ENCODE results near the gene ICOS. TPM values are rescaled to one million over a fixed set of nuclear protein-coding genes. Genes with fewer than 3 reads are reported as not detected.

The ICOS gene
- total RNA-seq, 1 donor from 2014 or later: not detected

- Mint-ChIP-seq H3K4me1 (no peaks in the 10 kb centered on the region), H3K27me3 (ENCODE audit: insufficient read depth, low read depth) (no peaks in the 10 kb centered on the region), H3K36me3 (no peaks in the 10 kb centered on the region), H3K4me3 (no peak overlapping the region), H3K9me3 (peaks cover under 1% of the 10 kb centered on the region), H3K27ac (no peak overlapping the region)
- no peaks in the 10 kb centered on the region for H4K20me1 ChIP-seq (ENCODE audit: low read depth)
- DNase-seq (ENCODE audit: low spot score): no peak
- no peak overlapping the region for H2AFZ ChIP-seq (replicated peaks)
- H3K9me3 ChIP-seq (ENCODE audit: low read depth): no peaks in the 10 kb centered on the region
- no peak overlapping the region for H3K9ac ChIP-seq
- H3K27ac ChIP-seq: no peak overlapping the region
- H3K79me2 ChIP-seq (ENCODE audit: low read depth): no peaks in the 10 kb centered on the region
- H3F3A ChIP-seq (ENCODE audit: low read depth): no peaks in the 10 kb centered on the region
- H3K36me3 ChIP-seq: no peaks in the 10 kb centered on the region
- no peaks in the 10 kb centered on the region for H3K4me1 ChIP-seq
- H3K4me3 ChIP-seq: no peak overlapping the region
- TF ChIP-seq CTCF (IDR thresholded peaks at IDR 0.05) (no peak), EZH2phosphoT487 (IDR thresholded peaks at IDR 0.05) (no peak), EZH2 (IDR thresholded peaks at IDR 0.05) (no peak)
- H3K27me3 ChIP-seq: no peaks in the 10 kb centered on the region
- H3K4me2 ChIP-seq: no peak overlapping the region
Measured at GRCh38 chr2:203949228-203949627, 12.7 kb downstream of the ICOS start.

- Histone ChIP-seq H3K27ac (no peak overlapping the region), H3K9me3 (ENCODE audit: low read depth) (no peaks in the 10 kb centered on the region), H3K79me2 (ENCODE audit: low read depth) (no peaks in the 10 kb centered on the region), H3K4me1 (no peaks in the 10 kb centered on the region), H3K27me3 (no peaks in the 10 kb centered on the region), H2AFZ (replicated peaks) (no peak overlapping the region), H3K36me3 (no peaks in the 10 kb centered on the region), H3K4me3 (no peak overlapping the region), H3F3A (ENCODE audit: low read depth) (no peaks in the 10 kb centered on the region), H3K4me2 (no peak overlapping the region), H4K20me1 (ENCODE audit: low read depth) (no peaks in the 10 kb centered on the region), H3K9ac (no peak overlapping the region)
- no peaks in the 10 kb centered on the region for H3K4me1 Mint-ChIP-seq
- no peaks in the 10 kb centered on the region for H3K36me3 Mint-ChIP-seq
- no peak for DNase-seq (ENCODE audit: low spot score)
- TF ChIP-seq CTCF (IDR thresholded peaks at IDR 0.05) (no peak), EZH2phosphoT487 (IDR thresholded peaks at IDR 0.05) (no peak), EZH2 (IDR thresholded peaks at IDR 0.05) (no peak)
- no peak overlapping the region for H3K4me3 Mint-ChIP-seq
- no peak overlapping the region for H3K27ac Mint-ChIP-seq
- H3K9me3 Mint-ChIP-seq: no peaks in the 10 kb centered on the region
- H3K27me3 Mint-ChIP-seq (ENCODE audit: insufficient read depth, low read depth): no peaks in the 10 kb centered on the region
Measured at GRCh38 chr2:203951366-203951902, 14.9 kb downstream of the ICOS start.

- no peak for DNase-seq (ENCODE audit: low spot score)
- no peak overlapping the region for H3K27ac ChIP-seq
- H3K27me3 ChIP-seq: no peaks in the 10 kb centered on the region
- Mint-ChIP-seq H3K27ac (no peak overlapping the region), H3K27me3 (ENCODE audit: insufficient read depth, low read depth) (no peaks in the 10 kb centered on the region), H3K36me3 (no peaks in the 10 kb centered on the region), H3K9me3 (no peaks in the 10 kb centered on the region), H3K4me1 (no peaks in the 10 kb centered on the region), H3K4me3 (no peak overlapping the region)
- H3K4me2 ChIP-seq: no peak overlapping the region
- H3K9me3 ChIP-seq (ENCODE audit: low read depth): no peaks in the 10 kb centered on the region
- TF ChIP-seq EZH2phosphoT487 (IDR thresholded peaks at IDR 0.05): no peak
- no peak for TF ChIP-seq CTCF (IDR thresholded peaks at IDR 0.05)
- TF ChIP-seq EZH2 (IDR thresholded peaks at IDR 0.05): no peak
- H2AFZ ChIP-seq (replicated peaks): peak overlapping the region; percentile 23
- H3F3A ChIP-seq (ENCODE audit: low read depth): no peaks in the 10 kb centered on the region
- H3K9ac ChIP-seq: no peak overlapping the region
- H4K20me1 ChIP-seq (ENCODE audit: low read depth): no peaks in the 10 kb centered on the region
- no peaks in the 10 kb centered on the region for H3K79me2 ChIP-seq (ENCODE audit: low read depth)
- no peaks in the 10 kb centered on the region for H3K4me1 ChIP-seq
- no peaks in the 10 kb centered on the region for H3K36me3 ChIP-seq
- H3K4me3 ChIP-seq: no peak overlapping the region
Measured at GRCh38 chr2:203959265-203959664, 22.7 kb downstream of the ICOS start.

Data from neural progenitor cell (in vitro differentiated cells).